ENCODE results near the gene AUTS2.

Gene AUTS2

GRCh38 chr7:69599955-69600709 is 1.9 kb downstream of the AUTS2 start:
- peak in 3 of 14 donors; percentile 9 to 48 (median 30) for DNase-seq

DNA sequence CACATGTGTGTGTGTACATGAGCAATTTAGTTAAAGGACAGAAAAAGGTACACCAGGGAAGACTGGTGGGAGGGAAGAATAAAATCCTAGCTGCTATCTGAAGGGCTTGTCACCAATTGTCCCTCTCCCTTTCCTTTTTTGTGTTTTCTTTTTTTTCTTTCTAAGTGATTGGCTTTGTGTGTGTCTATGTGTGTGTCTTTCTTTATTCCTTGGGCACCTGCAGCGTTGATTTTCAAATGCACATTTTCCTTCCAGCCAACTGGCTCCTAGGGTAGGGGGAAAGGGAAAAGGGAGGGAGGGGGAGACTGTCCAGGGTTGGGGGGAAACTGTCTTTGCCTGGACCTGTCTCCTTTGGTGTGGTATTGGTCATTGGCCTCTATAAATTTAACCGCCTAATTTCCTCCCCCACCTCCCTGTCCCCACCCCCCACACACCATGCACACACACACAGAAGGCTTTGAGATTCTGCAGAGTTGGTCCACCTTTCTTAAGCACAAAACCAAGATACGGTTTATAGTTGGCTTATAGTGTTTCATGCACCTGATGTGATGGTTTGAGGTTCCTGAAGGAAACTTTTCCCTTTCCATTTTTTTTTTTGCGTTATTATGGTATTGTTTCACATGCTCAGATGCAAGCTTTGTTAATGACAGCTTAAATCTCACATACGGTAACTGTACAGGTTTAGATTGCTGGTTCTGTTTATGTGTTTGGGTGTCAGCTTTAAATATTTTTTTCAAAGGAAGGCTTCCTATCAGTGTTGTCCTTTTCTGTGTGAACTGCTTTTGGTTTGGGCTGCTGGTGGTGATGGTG is 2.6 kb downstream of the AUTS2 start:
- DNase-seq: no peak

- no peak for DNase-seq
Observed at GRCh38 chr7:69602522-69602921, 4.2 kb downstream of the AUTS2 start.

DNA sequence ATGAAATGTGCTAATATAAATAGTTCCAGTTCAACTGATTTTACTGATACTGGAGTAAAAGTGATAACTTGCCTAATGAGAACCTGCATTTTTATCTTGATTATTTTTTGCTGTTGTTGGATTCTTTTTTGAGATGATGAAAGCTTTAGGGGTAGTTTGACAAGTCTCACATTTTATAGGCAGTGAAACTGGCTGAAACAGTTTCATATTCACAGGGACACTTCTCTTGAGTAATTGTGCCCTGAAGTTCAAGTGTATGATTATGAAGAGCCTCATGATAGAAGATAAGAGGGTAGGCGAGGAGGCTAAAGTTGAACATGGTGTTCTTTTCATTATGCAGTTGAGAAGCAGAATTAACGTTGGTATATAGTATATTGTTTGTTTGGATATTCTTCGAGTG is 5.1 kb downstream of the AUTS2 start:
- no peak for DNase-seq

DNA sequence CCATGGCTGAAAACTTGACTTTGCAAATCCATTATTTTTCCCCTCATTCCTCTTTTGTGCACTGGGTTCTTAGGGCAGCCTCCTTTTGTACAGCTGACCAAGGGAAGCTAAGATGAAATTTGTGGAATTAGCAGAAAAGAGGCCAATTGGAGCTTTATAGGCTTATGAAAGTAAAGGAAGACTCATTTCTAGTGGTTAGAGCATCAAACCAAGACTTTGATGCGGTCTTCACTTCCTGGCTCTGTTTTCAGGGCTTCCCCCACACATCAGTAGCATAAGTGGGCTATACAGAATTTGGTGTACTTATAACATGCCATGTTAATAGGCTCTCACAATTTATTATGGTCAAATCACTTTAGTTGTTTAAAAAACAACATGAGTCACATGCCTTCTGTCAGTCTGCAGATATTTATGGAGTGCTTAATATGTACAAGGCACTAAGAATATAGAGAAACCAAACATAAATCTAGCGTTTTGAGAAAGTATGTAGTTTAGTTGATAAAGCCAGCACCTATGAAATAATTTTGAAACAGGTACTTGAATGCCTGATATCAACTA is 5.7 kb downstream of the AUTS2 start:
- no peak for DNase-seq

DNA sequence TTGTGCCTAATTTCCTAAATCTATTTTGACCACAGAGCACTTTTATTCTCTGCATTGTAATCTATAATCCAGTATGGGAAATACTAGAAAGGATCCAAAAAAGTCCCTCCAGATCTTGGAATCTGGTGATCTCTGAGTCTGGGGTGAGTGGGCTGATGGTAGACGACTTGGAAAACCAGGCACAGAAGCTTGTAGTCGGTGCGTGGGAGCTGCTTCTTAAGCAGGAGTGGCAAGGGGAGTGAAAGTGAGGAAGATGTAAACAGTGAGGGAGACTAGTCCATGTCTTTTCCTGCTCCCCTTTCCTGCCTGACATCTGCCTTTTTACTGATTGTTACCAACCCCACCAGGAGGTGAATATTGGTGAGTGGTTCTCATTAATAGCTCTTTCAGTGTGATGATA is 6.8 kb downstream of the AUTS2 start:
- DNase-seq: no peak

DNA sequence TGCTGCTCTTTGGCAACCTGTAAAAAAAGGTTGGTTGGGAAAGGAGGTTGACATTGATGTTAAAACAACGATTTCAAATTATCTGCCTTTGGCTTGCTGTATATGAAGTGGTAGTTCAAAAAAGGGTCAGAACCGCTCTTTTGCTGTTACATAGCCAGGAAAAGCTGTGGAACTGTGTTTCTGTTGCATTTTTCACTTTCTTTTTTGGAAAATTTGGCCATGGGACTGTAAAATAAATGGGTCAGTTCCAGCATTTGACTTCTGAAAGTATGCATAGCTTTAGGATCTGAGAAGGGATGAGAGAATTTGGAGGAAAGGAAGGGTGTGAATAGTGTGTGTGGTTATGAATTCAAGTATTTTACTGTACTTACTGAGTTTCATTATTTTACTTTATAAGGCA is 7.3 kb downstream of the AUTS2 start:
- DNase-seq: no peak

DNA sequence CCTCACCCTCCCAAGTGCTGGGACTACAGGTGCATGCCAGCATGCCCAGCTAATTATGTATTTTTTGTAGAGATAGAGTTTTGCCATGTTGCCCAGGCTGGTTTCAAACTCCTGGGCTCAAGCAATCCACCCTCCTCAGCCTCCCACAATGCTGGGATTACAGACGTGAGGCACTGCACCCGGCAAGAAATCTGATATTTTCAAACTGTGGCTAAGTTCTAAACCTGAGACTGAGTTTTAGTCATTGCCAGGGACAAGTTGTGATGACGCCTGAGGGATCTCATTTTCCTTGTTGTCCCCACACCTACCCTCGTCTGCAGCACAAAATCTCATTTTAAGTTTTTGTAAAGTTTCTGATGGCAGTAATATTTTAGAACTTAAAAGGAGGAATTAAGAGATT is 9.8 kb downstream of the AUTS2 start:
- no peak for DNase-seq

DNA sequence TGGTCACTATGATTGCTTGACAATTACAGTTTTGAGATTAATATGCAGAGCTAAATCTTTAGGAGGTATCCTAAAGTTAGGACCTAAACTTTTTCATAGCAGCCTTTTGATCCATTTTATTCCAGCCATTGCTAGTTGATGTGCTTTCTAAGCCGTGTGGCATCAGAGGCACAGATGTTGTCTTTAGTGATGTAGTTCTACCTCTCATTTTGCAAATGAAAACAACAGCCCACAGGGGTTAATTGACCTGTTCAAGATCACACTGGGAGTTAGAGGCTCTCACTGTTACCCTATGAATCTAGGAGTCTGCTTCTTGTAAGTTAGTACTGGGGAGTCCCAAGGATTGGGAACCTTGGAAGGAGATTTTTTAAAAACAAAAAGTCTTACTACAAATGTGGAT is 10.6 kb downstream of the AUTS2 start:
- no peak for DNase-seq

- no peak for DNase-seq
Observed at GRCh38 chr7:69609541-69610373, 11.5 kb downstream of the AUTS2 start.

DNA sequence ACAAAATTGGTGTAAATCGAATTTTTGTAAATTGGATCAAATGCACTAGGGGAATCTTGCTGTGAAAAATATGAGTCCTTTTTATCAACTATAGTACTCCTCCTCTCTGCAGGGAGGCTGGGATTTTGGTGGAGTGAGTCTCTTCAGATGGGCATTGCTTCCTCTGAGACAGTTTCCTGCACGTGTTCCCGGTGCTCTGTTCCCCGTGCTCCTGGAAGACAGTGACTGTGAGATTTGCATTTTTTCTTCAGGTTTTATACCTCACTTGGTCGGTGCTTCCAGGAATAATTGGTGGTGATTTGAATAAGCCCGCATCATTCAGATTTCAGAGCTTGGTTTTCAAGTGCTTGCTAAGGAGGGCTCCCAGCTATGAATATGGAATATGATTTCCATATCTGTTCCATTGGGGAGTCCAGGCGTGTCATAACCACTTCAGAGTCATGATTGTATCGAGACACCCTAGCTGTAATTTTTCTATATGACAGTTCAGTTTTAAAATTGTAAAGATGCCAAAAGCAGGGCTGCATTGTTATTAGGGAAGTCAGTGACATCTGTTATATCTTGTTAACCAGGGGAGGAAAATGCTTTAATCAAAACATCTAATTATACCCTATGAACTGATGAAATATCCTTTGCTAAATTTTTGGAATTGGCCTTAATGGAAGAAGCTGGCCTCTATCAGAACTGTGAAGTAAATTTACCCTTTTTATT is 12.3 kb downstream of the AUTS2 start:
- DNase-seq: no peak

DNA sequence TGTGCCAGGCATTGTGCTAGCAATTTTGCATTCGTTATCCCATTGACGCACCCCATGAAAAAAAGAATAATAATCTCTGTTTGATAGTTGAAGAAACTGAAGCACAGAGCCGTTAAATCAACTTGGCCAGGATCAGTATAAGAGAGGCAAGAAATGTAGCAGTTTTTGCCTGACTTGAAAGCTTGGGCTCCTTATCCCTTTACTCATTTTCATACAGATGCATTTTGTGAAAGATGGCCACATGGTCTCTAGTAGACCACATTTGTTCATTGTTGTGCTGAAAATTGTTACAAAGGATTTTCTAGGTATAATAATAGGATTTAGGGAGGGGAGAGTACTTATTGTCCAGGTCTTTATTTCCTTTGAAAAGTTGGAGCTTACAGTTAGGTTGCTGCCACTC is 14.7 kb downstream of the AUTS2 start:
- DNase-seq: no peak

GRCh38 chr7:69613846-69614245 is 15.6 kb downstream of the AUTS2 start:
- DNase-seq: no peak

- DNase-seq: no peak
Observed at GRCh38 chr7:69615685-69616084, 17.4 kb downstream of the AUTS2 start.

DNA sequence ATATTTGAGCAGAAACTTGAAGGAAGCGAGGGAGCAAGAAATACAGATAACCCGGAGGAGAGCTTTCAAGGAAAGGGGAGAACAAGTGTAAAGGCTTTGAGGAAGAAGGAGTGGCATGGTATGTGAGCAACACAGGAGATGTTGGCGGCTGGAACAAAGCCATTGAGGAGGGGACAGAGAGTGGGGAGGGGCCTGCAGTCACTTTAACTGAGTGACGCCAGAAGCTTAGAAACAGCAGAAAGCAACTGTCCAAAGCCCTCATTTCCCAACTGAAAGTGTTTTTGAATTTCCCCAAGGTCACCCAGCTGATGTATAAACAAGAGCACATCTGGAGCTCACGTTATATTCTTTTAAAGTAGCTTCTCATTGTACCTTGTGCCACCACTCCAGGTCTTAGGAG is 19.1 kb downstream of the AUTS2 start:
- DNase-seq: no peak

- DNase-seq: no peak
Observed at GRCh38 chr7:69619054-69619453, 20.8 kb downstream of the AUTS2 start.

GRCh38 chr7:69619635-69620034 is 21.4 kb downstream of the AUTS2 start:
- no peak for DNase-seq

DNA sequence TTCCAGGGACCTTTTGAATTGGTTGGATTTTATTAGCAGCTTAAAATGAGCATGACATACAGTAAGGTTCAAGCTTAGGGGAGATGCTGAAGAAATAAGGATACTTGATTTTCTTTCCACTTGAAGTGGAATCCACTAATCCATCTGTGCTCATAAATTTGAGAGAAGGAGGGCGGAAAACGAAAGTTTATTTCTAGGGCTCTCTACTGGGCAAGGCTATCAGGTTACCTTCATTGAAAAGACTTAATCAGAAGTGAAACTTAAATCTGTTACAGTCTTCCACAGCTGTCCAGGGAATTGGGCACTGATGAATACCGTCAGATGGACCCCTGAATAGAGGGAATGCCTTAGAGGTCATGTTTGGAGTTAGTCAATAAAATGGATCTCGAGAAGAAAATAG is 21.8 kb downstream of the AUTS2 start:
- no peak for DNase-seq

DNA sequence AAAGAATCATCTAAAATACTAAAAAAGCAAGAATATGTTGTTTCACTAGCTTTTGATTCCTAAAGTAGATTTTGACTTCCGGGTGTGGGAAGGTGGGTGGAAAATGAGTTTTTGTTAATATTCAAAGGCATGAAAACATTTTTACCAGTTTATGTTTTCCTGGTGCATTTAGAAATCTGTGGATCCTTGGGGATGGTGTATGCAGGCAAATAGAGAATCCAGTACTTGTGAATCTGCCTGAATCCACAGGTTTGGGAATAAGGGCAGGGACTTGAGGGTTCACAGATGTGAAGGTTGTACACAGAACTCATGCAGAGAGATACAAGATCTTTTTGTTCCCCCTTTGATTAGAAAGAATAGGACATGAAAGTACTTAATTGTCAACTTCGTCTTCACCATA is 22.4 kb downstream of the AUTS2 start:
- no peak for DNase-seq

DNA sequence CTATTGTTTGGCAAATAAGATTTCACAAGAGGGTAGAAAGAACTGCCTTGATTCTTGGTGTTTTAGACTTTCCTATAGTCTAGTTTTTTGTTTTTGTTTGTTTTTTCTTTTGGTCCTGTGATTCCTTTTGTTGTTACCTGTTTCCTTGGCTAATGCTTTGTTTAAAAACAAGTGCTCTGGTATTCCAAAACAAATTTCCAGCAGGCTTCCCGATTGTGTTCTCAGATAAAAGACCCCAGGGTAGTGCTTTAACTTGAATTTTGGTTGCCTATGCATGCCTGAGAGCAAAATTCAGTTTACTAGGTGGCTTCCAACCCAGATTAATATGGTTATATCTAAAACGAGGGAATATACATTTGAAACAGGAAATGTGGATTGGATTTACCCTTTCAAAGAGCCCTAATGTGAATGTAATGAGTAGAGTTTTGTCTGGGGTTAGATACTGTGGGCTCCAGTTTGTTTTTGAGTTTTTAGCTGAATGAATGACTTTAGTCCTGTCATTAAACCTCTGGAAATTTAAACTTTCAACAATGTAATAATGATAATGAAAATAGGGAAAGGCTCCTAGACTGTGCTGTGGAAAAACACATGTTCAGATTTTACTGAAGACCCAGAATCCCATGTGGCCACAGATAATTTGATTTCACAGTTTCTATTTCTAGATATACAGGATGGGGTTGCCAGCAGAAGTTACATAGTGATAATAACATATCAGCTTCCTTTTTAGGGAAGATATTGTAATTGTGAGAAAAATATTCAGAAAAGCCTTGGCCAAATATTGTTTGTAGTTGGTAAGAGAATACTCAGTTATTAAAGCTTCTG is 23.9 kb downstream of the AUTS2 start:
- no peak for DNase-seq

- DNase-seq: no peak
Observed at GRCh38 chr7:69622960-69623359, 24.7 kb downstream of the AUTS2 start.
